HepG2 (cell line): ENCODE results near the gene OSBPL9. TPM values are rescaled to one million over a fixed set of nuclear protein-coding genes. Genes with fewer than 3 reads are reported as not detected.

Experiments
- ATM ChIP-seq: fragments of 450-650 bp; IDR thresholded peaks from 2 replicates; pipeline ENCODE4 v1.7.1; 2017; ENCODE audit warnings: mild to moderate bottlenecking, borderline replicate concordance
- BCLAF1 ChIP-seq: fragments of 450-650 bp; IDR thresholded peaks from 2 replicates; pipeline ENCODE4 v1.6.1; 2017; ENCODE audit warnings: mild to moderate bottlenecking
- CREM ChIP-seq, 2 experiments: sonication (generic) in 1 of 2; formaldehyde crosslinking in 1 of 2; IDR thresholded peaks; 2 replicates each; pipeline versions ENCODE4 v1.4.0 to v1.6.1; 2016 to 2020; ENCODE audit warnings: antibody characterized with exemption in 1 of 2, mild to moderate bottlenecking in 1 of 2, missing genetic modification reagents in 1 of 2
- DMAP1 ChIP-seq: IDR thresholded peaks from 2 replicates; pipeline ENCODE4 v1.6.1; 2016
- ELF3 ChIP-seq: IDR thresholded peaks from 2 replicates; pipeline ENCODE4 v1.6.1; 2016; ENCODE audit warnings: missing genetic modification reagents, missing compliant biosample characterization
- FOSL2 ChIP-seq: sonication (generic); formaldehyde crosslinking; IDR thresholded peaks from 2 replicates; pipeline ENCODE4 v1.4.0; 2020; ENCODE audit warnings: missing genetic modification reagents
- FOXK2 ChIP-seq: fragments of 450-650 bp; IDR thresholded peaks from 2 replicates; pipeline ENCODE4 v1.6.1; 2016
- HES4 ChIP-seq: sonication (generic); formaldehyde crosslinking; IDR thresholded peaks from 2 replicates; pipeline ENCODE4 v1.9.0; 2021; ENCODE audit warnings: mild to moderate bottlenecking, missing genetic modification reagents, borderline replicate concordance
- HOXA7 ChIP-seq: sonication (generic); formaldehyde crosslinking; IDR thresholded peaks from 2 replicates; pipeline ENCODE4 v1.8.1; 2022; ENCODE audit warnings: mild to moderate bottlenecking, missing genetic modification reagents, moderate library complexity
- IKZF1 ChIP-seq: fragments of 450-650 bp; IDR thresholded peaks from 2 replicates; pipeline ENCODE4 v1.7.1; 2016
- NFATC3 ChIP-seq: sonication (generic); formaldehyde crosslinking; IDR thresholded peaks from 2 replicates; pipeline ENCODE4 v1.5.1; 2020; ENCODE audit warnings: mild to moderate bottlenecking, missing genetic modification reagents
- NFE2L1 ChIP-seq: sonication (generic); formaldehyde crosslinking; IDR thresholded peaks from 2 replicates; pipeline ENCODE4 v1.4.0; 2020; ENCODE audit warnings: missing genetic modification reagents, mild to moderate bottlenecking, borderline replicate concordance
- NFKB2 ChIP-seq: sonication (generic); formaldehyde crosslinking; IDR thresholded peaks from 2 replicates; pipeline ENCODE4 v1.4.0; 2020; ENCODE audit warnings: missing genetic modification reagents, borderline replicate concordance
- PITX1 ChIP-seq: sonication (generic); formaldehyde crosslinking; IDR thresholded peaks from 2 replicates; pipeline ENCODE4 v1.5.1; 2020; ENCODE audit warnings: mild to moderate bottlenecking, missing genetic modification reagents
- PPARG ChIP-seq: conservative IDR thresholded peaks from 2 replicates; pipeline ENCODE4 v1.6.1; 2016; ENCODE audit warnings: missing biosample characterization, missing genetic modification reagents
- RFX5 ChIP-seq: IDR thresholded peaks from 2 replicates; pipeline ENCODE4 v1.6.1; 2011; ENCODE audit warnings: low read depth, low read length, improper control_type of control experiment
- SALL2 ChIP-seq: sonication (generic); formaldehyde crosslinking; IDR thresholded peaks from 2 replicates; pipeline ENCODE4 v1.8.1; 2023; ENCODE audit warnings: mild to moderate bottlenecking, missing genetic modification reagents, inconsistent platforms
- STAG1 ChIP-seq: sonication (generic); formaldehyde crosslinking; IDR thresholded peaks from 2 replicates; pipeline ENCODE4 v1.4.0; 2020; ENCODE audit warnings: missing genetic modification reagents
- TEAD3 ChIP-seq: optimal IDR thresholded peaks from 2 replicates; pipeline ENCODE3; 2016; ENCODE audit warnings: borderline replicate concordance
- THAP7 ChIP-seq: sonication (generic); formaldehyde crosslinking; IDR thresholded peaks from 2 replicates; pipeline ENCODE4 v1.8.1; 2023; ENCODE audit warnings: mild to moderate bottlenecking, missing genetic modification reagents
- ZBTB7A ChIP-seq: sonication (generic); formaldehyde crosslinking; IDR thresholded peaks from 2 replicates; pipeline ENCODE4 v1.8.0; 2022; ENCODE audit warnings: mild to moderate bottlenecking, missing genetic modification reagents
- ZNF275 ChIP-seq: sonication (generic); formaldehyde crosslinking; IDR thresholded peaks from 2 replicates; pipeline ENCODE4 v1.8.0; 2022; ENCODE audit warnings: missing genetic modification reagents, mild to moderate bottlenecking, inconsistent platforms, borderline replicate concordance
- ZNF326 ChIP-seq: sonication (generic); formaldehyde crosslinking; IDR thresholded peaks from 2 replicates; pipeline ENCODE4 v1.4.0; 2020; ENCODE audit warnings: missing genetic modification reagents, borderline replicate concordance
- ZNF337 ChIP-seq: sonication (generic); formaldehyde crosslinking; IDR thresholded peaks from 2 replicates; pipeline ENCODE4 v1.5.1; 2020; ENCODE audit warnings: missing genetic modification reagents, low read depth, mild to moderate bottlenecking, borderline replicate concordance
- ZNF446 ChIP-seq: sonication (generic); formaldehyde crosslinking; IDR thresholded peaks from 2 replicates; pipeline ENCODE4 v1.5.0; 2020; ENCODE audit warnings: mild to moderate bottlenecking, missing genetic modification reagents
- ZNF557 ChIP-seq: sonication (generic); formaldehyde crosslinking; IDR thresholded peaks from 2 replicates; pipeline ENCODE4 v1.4.0; 2020; ENCODE audit warnings: missing genetic modification reagents
- ZNF644 ChIP-seq: IDR thresholded peaks from 2 replicates; pipeline ENCODE4 v1.6.1; 2016; ENCODE audit warnings: low read depth
- ZNF766 ChIP-seq: sonication (generic); formaldehyde crosslinking; IDR thresholded peaks from 2 replicates; pipeline ENCODE4 v1.5.0; 2020; ENCODE audit warnings: missing genetic modification reagents, borderline replicate concordance
- ZNF784 ChIP-seq: sonication (generic); formaldehyde crosslinking; IDR thresholded peaks from 2 replicates; pipeline ENCODE4 v1.5.1; 2020; ENCODE audit warnings: missing genetic modification reagents, mild to moderate bottlenecking, borderline replicate concordance
- polyA plus RNA-seq, 8 experiments: library from polyadenylated mRNA; depleted of rRNA in 3 of 8; stranded (reverse) in 7 of 8; unstranded in 1 of 8; fragments of >200 nt; fragmentation: Illumina TruSeq in 4 of 8; extraction: Trizol in 4 of 8; gene quantifications; 2 replicates each; pipeline versions ENCODE4 v1.2.1 to v1.2.3, GENCODE V29; 2011 to 2016; ENCODE audit warnings: low read depth in 4 of 8, missing spikeins in 1 of 8, mixed read lengths in 1 of 8; ENCODE audit not compliant: insufficient read depth in 1 of 8
- total RNA-seq, 5 experiments: library from RNA; depleted of rRNA; stranded (reverse); fragments of >200 nt; fragmentation: Illumina TruSeq; extraction: Trizol; gene quantifications; 2 replicates each; pipeline ENCODE4 v1.2.3, GENCODE V29; 2016; ENCODE audit warnings: low read depth in 1 of 5

OSBPL9 gene
- total and polyA plus RNA-seq, 2 of the 13 experiments (the other 11 are each of a cell fraction or from before 2014, with no cell fraction given) = 83.6 to 142 TPM

- TF ChIP-seq HOXA7 (CRISPR knock-in tag) (no peak), CREM (IDR thresholded peaks at IDR 0.05) (peak; percentile 25; the same call in 1 of the 2 replicates), CREM (CRISPR knock-in tag; IDR thresholded peaks at IDR 0.05) (no peak), THAP7 (CRISPR knock-in tag) (no peak), ATM (no peak), ZNF275 (no peak), ZNF446 (CRISPR knock-in tag) (no peak), BCLAF1 (no peak), DMAP1 (no peak), NFKB2 (CRISPR knock-in tag) (no peak), ZNF766 (CRISPR knock-in tag) (no peak), PPARG (CRISPR knock-in tag) (peak; percentile 56; the same call in 1 of the 2 replicates), NFATC3 (no peak), RFX5 (no peak), FOXK2 (no peak), ELF3 (0 out of 2 replicates have a peak, but pooled peaks have one; percentile 29), STAG1 (CRISPR knock-in tag) (no peak), ZNF784 (no peak), FOSL2 (CRISPR knock-in tag) (peak; percentile 92), PITX1 (no peak), ZBTB7A (no peak), HES4 (CRISPR knock-in tag) (no peak), ZNF337 (CRISPR knock-in tag) (no peak), ZNF326 (CRISPR knock-in tag) (no peak), IKZF1 (no peak), TEAD3 (peak; percentile 20), NFE2L1 (no peak), ZNF557 (no peak), SALL2 (no peak), ZNF644 (CRISPR knock-in tag) (0 out of 2 replicates have a peak, but pooled peaks have one; percentile 35)
Observed at GRCh38 chr1:51622455-51622913, 5.6 kb downstream of the OSBPL9 start (continued).
